ENCODE data around the gene VAV2. TPM values are rescaled to one million over a fixed set of nuclear protein-coding genes. Genes with fewer than 3 reads are reported as not detected.

The VAV2 gene
- total RNA-seq, 3 donors from 2014 or later (not counting 1 experiment from before 2014, with no cell fraction given): 3.9 to 5.1 (median 4.8) TPM

DNA sequence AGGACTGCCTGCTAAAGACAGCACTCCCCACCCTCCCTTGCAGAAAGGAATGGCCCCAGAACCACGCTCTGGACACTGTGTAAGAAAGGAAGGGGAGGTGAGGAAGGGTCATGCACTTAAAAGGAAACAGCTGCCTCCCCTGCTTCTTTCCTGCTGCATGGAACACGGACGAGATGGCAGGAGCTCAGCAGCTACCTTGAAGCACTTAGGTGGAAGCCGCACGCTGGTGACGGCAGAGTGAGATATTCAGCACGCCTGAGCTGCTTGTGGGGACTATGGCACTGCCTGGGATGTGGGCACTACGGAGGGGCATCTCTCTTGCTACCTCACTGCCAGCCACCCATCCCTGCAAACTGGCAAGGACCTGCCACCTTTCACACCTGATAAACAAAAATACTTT lies 101.5 kb downstream of the VAV2 start:
- no peak for ATAC-seq
- TF ChIP-seq, protein P1, sequence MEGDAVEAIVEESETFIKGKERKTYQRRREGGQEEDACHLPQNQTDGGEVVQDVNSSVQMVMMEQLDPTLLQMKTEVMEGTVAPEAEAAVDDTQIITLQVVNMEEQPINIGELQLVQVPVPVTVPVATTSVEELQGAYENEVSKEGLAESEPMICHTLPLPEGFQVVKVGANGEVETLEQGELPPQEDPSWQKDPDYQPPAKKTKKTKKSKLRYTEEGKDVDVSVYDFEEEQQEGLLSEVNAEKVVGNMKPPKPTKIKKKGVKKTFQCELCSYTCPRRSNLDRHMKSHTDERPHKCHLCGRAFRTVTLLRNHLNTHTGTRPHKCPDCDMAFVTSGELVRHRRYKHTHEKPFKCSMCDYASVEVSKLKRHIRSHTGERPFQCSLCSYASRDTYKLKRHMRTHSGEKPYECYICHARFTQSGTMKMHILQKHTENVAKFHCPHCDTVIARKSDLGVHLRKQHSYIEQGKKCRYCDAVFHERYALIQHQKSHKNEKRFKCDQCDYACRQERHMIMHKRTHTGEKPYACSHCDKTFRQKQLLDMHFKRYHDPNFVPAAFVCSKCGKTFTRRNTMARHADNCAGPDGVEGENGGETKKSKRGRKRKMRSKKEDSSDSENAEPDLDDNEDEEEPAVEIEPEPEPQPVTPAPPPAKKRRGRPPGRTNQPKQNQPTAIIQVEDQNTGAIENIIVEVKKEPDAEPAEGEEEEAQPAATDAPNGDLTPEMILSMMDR (IDR thresholded peaks at IDR 0.05): no peak
- no peak for DNase-seq
- Mint-ChIP-seq H3K27ac (no peak overlapping the region), H3K27me3 (ENCODE audit: low read depth in 2 of 2) (no peaks in the 10 kb centered on the region), H3K4me1 (no peaks in the 10 kb centered on the region), H3K9me3 (no peaks in the 10 kb centered on the region), H3K36me3 (no peaks in the 10 kb centered on the region), H3K4me3 (no peak overlapping the region)
- Histone ChIP-seq H3K9me3 (ENCODE audit: control insufficient read depth, insufficient read depth, low read length) (no peaks in the 10 kb centered on the region), H3K4me1 (ENCODE audit: control insufficient read depth, insufficient read depth, low read length) (no peaks in the 10 kb centered on the region), H3K27ac (ENCODE audit: low read length) (no peak overlapping the region), H3K4me3 (ENCODE audit: low read length) (no peak overlapping the region), H3K27me3 (ENCODE audit: control insufficient read depth, insufficient read depth, low read length) (no peaks in the 10 kb centered on the region), H3K36me3 (ENCODE audit: control insufficient read depth, insufficient read depth, low read length) (no peaks in the 10 kb centered on the region)
- intact Hi-C loops (cut with micrococcal nuclease): no loop called here
- WGBS (ENCODE audit: insufficient coverage): 99% methylated on average over 8 of the region's 8 CpGs

DNA sequence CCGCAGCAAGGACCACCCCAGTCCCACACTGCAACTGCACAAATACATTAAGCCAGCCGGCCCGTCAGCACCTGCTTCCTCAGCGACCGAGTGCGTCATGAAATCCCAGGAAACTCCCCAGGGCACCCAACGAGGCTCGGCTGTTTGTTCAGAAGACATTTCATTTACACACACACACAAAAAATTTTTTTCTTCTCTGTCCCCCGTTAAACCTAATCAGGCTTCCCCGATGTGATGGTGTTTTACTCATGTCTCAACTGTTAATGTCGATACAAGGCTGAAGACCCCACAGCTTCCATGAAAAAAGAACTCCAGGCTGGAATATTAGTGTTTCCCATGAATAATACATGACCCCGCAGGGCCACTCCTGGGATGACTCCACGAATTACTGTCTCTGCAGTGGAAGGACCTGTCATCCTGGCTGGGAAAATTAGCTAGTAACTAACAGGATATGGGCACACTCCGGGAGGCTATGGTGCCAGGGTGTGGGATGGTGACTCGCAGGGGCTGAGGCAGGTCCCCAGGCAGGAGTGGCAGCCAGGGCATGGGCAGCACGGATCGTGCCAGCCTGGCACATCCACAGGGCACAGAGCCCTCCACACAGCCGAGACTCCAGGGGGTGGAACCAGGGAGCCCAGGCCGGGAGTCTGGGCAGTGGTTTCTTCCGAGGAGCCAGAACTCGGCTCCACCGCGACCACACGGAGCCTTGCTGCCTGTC lies 102.4 kb downstream of the VAV2 start:
- DNase-seq: no peak
- H3K9me3 Mint-ChIP-seq: no peaks in the 10 kb centered on the region
- no peak for ATAC-seq
- H3K4me3 Mint-ChIP-seq: no peak overlapping the region
- Histone ChIP-seq H3K4me3 (ENCODE audit: low read length) (no peak overlapping the region), H3K27me3 (ENCODE audit: control insufficient read depth, insufficient read depth, low read length) (no peaks in the 10 kb centered on the region), H3K27ac (ENCODE audit: low read length) (no peak overlapping the region), H3K4me1 (ENCODE audit: control insufficient read depth, insufficient read depth, low read length) (no peaks in the 10 kb centered on the region), H3K36me3 (ENCODE audit: control insufficient read depth, insufficient read depth, low read length) (no peaks in the 10 kb centered on the region), H3K9me3 (ENCODE audit: control insufficient read depth, insufficient read depth, low read length) (no peaks in the 10 kb centered on the region)
- no peaks in the 10 kb centered on the region for H3K4me1 Mint-ChIP-seq
- WGBS (ENCODE audit: insufficient coverage): 93% methylated on average over 24 of the region's 24 CpGs
- no peak overlapping the region for H3K27ac Mint-ChIP-seq
- intact Hi-C loops (cut with micrococcal nuclease): no loop called here
- TF ChIP-seq, protein P1 (IDR thresholded peaks at IDR 0.05): no peak
- no peaks in the 10 kb centered on the region for H3K27me3 Mint-ChIP-seq (ENCODE audit: low read depth in 2 of 2)
- H3K36me3 Mint-ChIP-seq: no peaks in the 10 kb centered on the region

DNA sequence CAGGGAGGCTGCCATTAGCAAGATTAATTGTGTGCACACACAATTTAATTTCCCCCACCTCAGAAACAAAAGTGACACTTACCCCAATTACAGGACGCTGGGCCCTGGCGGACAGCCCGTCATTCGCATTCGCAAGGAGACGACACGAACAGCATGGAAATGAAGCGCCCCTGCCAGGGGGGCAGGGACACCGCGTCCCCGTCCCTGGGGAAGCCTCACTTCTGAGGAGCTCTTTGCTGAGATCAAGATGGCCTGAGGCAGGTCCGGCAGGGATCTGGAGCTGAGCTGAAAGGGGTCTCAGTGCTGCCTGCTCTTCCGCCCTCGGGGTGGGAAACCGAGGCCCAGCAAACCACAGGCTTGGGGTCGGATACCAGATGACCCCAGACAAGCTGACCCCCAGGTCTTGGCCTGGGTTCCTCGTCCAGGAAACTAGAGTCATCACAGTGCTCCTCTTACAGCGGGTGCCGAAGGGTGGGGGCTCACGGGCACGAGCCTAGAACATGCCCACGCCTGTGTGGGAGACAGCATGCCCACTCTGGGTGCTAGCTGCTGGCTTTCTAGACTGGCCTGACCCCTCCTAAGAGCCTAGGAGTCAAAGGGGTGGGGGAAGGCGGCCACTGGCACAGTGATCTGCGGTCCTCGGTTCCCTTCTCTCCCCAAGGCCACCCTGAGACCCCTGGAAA lies 103.2 kb downstream of the VAV2 start:
- DNase-seq (no peak), ATAC-seq (no peak)
- no peaks in the 10 kb centered on the region for H3K27me3 ChIP-seq (ENCODE audit: control insufficient read depth, insufficient read depth, low read length)
- TF ChIP-seq, protein P1 (IDR thresholded peaks at IDR 0.05): no peak
- H3K4me1 Mint-ChIP-seq: no peaks in the 10 kb centered on the region
- H3K4me3 ChIP-seq (ENCODE audit: low read length): no peak overlapping the region
- H3K36me3 Mint-ChIP-seq: no peaks in the 10 kb centered on the region
- no peak overlapping the region for H3K4me3 Mint-ChIP-seq
- WGBS (ENCODE audit: insufficient coverage): 89% methylated on average over 25 of the region's 25 CpGs
- no peak overlapping the region for H3K27ac Mint-ChIP-seq
- intact Hi-C loops (cut with micrococcal nuclease): no loop called here
- no peaks in the 10 kb centered on the region for H3K9me3 ChIP-seq (ENCODE audit: control insufficient read depth, insufficient read depth, low read length)
- H3K9me3 Mint-ChIP-seq: no peaks in the 10 kb centered on the region
- no peaks in the 10 kb centered on the region for H3K36me3 ChIP-seq (ENCODE audit: control insufficient read depth, insufficient read depth, low read length)
- no peaks in the 10 kb centered on the region for H3K27me3 Mint-ChIP-seq (ENCODE audit: low read depth in 2 of 2)
- no peaks in the 10 kb centered on the region for H3K4me1 ChIP-seq (ENCODE audit: control insufficient read depth, insufficient read depth, low read length)
- no peak overlapping the region for H3K27ac ChIP-seq (ENCODE audit: low read length)
